Erythroblast (primary cell): Measurements from ENCODE around the gene SRRM4.

Source experiments
- DNase-seq, 2 experiments: peaks; one replicate each; lab custom pipeline; 2025; lab: John Stamatoyannopoulos, UW
- GATA1 ChIP-seq: IDR thresholded peaks from 2 replicates; pipeline ENCODE4 v1.6.1; 2011; ENCODE audit warnings: low read depth, mild to moderate bottlenecking, control low read depth, low read length, moderate library complexity
- POLR2A ChIP-seq: IDR thresholded peaks from 2 replicates; pipeline ENCODE4 v1.6.1; 2011; ENCODE audit warnings: mild to moderate bottlenecking, low read length

The SRRM4 gene

GRCh38 chr12:119182701-119183493, 201.6 kb downstream of the SRRM4 start:
- TF ChIP-seq GATA1 (no peak), POLR2A (no peak)
- no peak for DNase-seq

GRCh38 chr12:119183942-119184695, 202.8 kb downstream of the SRRM4 start:
- TF ChIP-seq GATA1 (no peak), POLR2A (no peak)
- DNase-seq: no peak

- TF ChIP-seq POLR2A (no peak), GATA1 (no peak)
- no peak for DNase-seq
Observed at GRCh38 chr12:119195256-119195655, 213.9 kb downstream of the SRRM4 start.

GRCh38 chr12:119198440-119198839, 217.1 kb downstream of the SRRM4 start:
- TF ChIP-seq POLR2A (no peak), GATA1 (no peak)
- DNase-seq: no peak

GRCh38 chr12:119200601-119201000, 219.3 kb downstream of the SRRM4 start:
- TF ChIP-seq GATA1: no peak
- no peak for TF ChIP-seq POLR2A
- no peak for DNase-seq

GRCh38 chr12:119201789-119202543, 220.6 kb downstream of the SRRM4 start:
- no peak for DNase-seq
- TF ChIP-seq GATA1 (no peak), POLR2A (no peak)

- TF ChIP-seq POLR2A (no peak), GATA1 (no peak)
- DNase-seq: no peak
Observed at GRCh38 chr12:119202544-119202943, 221.2 kb downstream of the SRRM4 start.

- DNase-seq: no peak
- no peak for TF ChIP-seq POLR2A
- TF ChIP-seq GATA1: no peak
Observed at GRCh38 chr12:119204131-119204530, 222.8 kb downstream of the SRRM4 start.

GRCh38 chr12:119204671-119205285, 223.4 kb downstream of the SRRM4 start:
- no peak for DNase-seq
- no peak for TF ChIP-seq POLR2A
- TF ChIP-seq GATA1: no peak

- no peak for DNase-seq
- TF ChIP-seq POLR2A (no peak), GATA1 (no peak)
Observed at GRCh38 chr12:119206348-119207062, 225.2 kb downstream of the SRRM4 start.

- DNase-seq: no peak
- TF ChIP-seq GATA1 (no peak), POLR2A (no peak)
Observed at GRCh38 chr12:119207063-119207560, 225.8 kb downstream of the SRRM4 start.

GRCh38 chr12:119208626-119209061, 227.3 kb downstream of the SRRM4 start:
- no peak for DNase-seq
- TF ChIP-seq POLR2A (no peak), GATA1 (no peak)

- TF ChIP-seq GATA1: no peak
- TF ChIP-seq POLR2A: no peak
- no peak for DNase-seq
Observed at GRCh38 chr12:119211884-119212283, 230.5 kb downstream of the SRRM4 start.
